Right ventricle myocardium superior (tissue), 1 donor: ENCODE measurements around the gene NCR3LG1. TPM values are rescaled to one million over a fixed set of nuclear protein-coding genes. Genes with fewer than 3 reads are reported as not detected.

Source experiments
- ATAC-seq: fragments of 200-7000 bp; cut with Tn5 transposase; one replicate; pipeline ENCODE4 v1.9.1; 2020; ENCODE audit warnings: mild to moderate bottlenecking; ENCODE audit not compliant: poor library complexity
- DNase-seq: peaks from one replicate; pipeline ENCODE4 v3.0.0-alpha.2; 2020
- intact Hi-C: fragments of 100-400 bp; cut with DNase I; formaldehyde crosslinking; loops from one replicate; pipeline ENCODE4 v1.11.2; 2022
- total RNA-seq: library from RNA; stranded (reverse); fragmentation: NEBNext Ultra II Directional; extraction: Animal tissue kit (Norgen Biotek cat#: 25700); gene quantifications from one replicate; pipeline ENCODE4 v1.2.1, GENCODE V29; 2021
- donor health status: DM: no; HTN: yes; CAD: no; lungs with severe emphysema.

Gene NCR3LG1
- total RNA-seq, 1 donor from 2014 or later, result 0.56 TPM

DNA sequence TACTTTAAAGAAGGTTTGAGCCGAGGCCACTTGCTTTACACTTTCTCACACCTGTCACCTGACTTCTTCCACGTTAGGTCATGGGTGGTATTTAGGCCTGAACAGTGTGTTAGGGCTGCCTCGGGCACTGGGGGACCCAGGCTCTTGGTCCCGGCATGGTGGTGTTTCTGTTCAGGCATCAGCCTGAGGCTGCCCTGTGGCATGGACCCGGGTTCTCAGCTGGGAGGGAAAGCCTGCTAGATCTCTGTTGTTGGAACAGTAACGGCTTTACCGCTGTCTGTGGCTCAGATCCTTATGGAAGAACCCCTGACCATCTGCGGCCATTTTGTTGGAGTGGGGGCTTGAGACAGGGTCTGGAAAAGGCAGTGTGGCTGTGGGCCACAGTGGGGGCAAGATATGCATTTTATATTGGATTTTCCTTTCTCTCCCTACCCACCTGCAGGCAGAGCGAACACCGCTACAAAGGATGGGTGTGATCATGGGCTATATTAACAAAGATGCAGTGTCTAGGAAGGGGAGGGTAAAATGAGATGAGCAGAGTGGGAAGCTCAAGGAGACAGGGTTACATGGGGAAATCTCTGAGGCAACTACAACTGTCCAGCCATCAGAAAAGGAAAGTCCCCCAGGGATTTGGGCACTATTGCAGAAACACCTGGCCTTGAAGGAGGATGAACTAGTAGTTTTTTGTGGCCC is 38.5 kb downstream of the NCR3LG1 start:
- intact Hi-C loops, result no loop called here
- no peak for DNase-seq
- ATAC-seq, result no peak

DNA sequence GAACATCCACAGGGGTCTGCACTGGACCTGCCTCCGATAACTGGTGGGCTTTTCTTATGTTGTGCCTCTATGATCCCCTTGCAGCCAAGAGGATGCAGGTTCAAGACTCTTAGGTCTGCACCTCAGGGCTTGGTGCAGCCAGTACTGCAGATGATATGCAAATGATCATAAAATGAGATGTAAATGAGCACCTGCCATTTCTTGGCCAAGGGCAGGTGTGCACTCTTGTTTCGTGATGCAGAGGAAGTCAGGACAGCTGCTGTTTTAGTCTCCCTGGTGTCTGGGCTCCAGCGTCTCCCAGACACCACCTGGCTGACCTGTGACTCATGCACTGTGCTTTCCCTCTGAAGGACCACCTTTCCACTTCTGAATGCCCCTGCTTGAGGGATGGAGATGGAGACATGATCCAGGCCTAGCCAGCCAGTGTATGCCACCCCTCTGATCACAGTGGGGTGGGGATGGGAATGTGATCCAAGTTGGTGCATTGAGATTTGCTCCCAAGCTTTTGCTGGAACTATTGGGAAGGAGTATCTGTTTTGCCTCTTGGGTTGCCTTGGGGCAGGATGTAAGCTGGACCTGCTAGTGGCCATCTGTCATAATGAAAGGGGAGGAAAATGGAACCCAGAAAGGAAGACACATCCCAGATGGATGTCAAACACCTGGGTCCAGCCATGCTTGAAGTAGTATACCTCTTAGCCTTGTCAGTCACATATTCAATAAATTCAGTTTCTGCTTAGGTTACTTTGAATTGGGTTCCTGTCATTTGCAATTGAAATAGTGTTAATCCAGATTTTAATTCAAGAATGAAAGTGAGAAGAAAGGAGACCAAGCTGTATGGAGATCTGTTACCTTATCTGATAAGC is 40.1 kb downstream of the NCR3LG1 start:
- ATAC-seq, result no peak
- DNase-seq, result no peak
- intact Hi-C loops, result no loop called here

DNA sequence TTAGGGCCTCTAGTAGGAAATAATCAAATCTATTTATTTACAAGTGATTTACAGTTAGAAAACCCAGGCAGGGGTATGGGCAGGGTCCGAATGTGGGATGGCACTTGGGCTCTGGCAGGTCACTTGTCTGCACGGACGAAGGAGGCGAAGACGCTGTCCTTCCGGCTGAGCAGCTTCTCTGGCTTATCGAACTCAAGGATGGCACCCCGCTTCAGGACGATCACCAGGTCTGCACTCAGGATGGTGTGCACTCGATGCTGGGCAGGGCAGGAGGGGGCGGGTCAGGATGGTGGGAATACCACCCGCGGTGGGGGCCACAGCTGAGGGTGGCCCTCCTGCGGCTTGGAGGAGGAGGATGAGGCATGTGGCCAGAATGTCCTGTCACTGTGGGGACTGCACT is 41.3 kb downstream of the NCR3LG1 start:
- DNase-seq (no peak), ATAC-seq (no peak)
- intact Hi-C loops, result no loop called here

DNA sequence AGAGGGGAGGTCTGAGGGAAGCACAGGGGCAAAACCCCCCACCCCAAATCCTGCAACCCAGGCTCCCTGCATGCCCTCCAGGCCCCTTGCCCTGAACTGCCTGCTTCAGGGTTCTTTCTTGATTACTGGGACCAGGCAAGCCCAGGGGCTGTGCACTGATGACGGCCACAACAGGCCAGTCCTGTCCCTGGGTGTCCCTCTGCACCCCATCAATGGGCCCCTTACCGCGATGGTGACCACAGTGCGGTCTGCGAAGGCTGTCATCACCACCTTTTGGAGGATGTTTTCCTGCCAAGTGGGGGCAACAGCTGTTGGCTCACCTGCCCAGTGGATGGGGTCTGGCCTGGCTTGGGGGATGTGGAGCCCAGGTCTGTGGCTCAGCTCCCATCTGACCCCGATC is 41.9 kb downstream of the NCR3LG1 start:
- no peak for DNase-seq
- no peak for ATAC-seq
- intact Hi-C loops, result no loop called here

DNA sequence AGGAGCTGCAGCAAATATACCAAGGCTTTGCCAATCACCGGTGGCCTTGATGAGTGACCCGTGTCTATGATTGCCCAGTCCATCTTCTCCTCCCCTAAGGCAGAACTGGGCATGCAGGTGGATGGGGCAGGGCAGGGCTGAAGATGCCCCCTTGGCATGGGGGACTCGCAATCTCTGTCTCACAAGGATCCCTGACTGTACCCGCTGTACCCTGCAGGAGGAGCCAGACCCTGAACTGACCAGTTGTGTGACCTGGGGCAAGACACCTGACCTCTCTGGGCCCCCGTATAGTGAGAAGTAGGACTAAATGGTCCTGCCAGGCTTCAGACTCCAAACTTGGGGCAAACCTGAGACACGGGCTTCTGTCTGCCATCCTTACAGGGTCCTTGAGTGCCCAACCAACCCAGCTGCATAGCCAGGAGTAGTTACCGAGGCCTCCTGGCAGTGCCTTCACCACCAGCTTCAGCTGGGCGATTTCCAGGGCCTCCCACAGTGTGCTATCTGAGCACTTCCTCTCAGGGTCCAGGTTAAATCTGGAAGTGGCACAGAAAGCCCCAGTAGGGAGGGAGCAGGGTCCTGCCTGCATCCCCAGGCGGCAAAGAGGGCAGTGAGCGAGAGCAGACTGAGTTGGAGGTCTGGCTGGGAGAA is 43.3 kb downstream of the NCR3LG1 start:
- DNase-seq, result no peak
- intact Hi-C loops, result no loop called here
- ATAC-seq, result no peak

DNA sequence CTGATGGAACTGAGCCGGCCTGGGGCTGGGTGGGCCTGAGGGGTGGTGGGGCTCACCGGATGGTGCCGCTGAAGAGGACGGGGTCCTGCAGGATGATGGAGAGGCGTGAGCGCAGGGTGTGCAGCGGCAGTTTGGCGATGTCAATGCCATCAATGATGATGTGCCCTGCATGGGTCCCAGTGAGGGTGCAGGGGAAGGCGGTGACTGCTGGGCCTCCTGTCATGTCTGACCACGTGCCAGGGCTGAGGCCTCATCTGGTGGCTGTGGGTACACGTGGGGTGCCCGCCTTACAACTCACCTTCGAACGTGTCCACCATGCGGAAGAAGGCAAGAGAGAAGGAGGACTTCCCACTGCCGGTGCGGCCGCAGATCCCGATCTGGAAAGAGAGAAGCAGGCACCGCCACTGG is 44.0 kb downstream of the NCR3LG1 start:
- intact Hi-C loops, result no loop called here
- ATAC-seq (no peak), DNase-seq (no peak)

DNA sequence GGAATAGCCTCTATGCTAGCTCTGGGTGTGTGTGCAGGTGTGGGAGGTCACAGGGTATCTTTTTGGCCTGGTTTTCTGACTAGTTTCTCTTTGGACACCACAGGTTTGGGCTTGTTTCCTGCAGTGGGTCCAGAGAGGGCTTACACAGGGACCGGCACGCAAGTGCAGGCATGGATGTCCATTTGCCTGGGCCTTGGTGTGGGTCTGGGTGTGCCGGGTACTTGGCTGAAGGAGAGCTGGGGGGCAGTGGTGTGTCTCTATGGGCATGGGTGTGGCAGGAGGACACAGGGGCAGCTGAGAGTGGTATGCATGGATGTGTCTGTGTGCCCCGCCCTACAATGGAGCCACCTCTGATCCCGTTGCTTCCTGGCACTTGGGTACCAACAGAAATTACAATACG is 44.4 kb downstream of the NCR3LG1 start:
- DNase-seq, result no peak

DNA sequence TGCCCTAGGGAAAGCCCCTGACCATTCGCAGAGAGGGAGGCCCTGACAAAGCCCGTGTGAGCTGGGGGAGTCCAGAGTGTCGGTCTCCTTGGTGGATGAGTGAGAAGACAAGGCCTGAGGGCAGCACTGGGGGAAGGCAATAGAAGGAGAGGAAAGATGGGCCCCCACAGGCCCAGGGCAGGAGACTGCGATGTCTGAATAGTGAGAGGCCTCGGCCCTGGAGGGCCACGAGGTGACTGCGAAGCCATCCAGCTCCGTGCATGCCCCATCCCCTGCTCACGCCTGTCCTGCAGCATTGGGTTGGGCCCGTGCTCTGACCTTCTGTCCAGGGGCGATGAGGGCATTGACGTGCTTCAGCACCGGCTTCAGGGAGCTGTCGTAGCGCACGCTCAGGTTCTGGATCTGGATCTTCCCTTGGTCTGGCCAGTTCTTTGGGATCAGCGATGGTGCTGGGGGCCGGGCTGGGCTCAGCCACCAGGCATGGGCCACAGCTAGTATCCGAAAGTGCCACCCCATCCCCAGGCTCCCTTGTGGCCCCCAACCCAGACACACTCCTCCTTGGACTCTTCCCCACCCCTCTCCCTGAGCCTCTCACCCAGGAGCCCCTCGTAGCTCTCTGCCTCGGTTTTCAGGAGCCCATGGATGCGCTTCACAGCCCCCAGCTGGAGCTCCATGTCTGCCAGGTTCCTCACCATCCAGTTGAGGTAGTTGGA is 45.2 kb downstream of the NCR3LG1 start:
- ATAC-seq (no peak), DNase-seq (no peak)
- intact Hi-C loops, result no loop called here

More for the DNA sequence above, 44.4 kb downstream of the NCR3LG1 start:
- intact Hi-C loops, result no loop called here
- ATAC-seq, result no peak

DNA sequence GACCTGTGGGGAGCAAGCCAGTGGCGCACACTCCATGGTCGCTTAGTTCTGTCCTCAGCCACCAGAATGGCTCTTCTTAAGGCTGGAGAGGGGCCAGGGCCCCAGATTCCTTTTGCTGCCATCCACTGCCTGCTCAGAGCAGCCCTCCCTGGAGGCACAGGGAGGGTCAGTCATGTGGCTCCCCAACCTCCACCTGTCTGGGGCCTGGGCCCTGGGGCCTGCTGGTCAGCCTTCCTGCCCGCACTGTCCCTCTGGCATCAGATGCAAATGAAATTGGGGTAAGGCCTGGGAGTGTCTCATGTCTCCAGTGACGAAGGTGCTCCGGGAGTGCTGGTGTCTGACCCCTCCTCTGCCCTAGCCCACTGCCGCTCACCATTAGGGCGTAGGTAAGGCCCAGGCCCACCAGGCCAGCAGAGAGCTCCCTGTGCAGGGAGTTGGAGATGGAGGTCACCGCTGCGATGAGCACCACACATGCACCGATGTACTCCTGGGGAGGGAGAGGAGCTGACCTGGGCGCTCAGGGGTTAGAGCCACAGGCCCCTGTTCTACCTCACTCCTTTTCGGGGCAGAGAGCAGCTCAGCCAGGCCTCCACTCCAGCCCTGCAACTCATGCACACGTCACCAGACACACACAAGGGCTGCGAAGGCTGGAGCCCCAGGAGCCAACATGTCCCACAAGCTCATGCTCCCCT is 45.9 kb downstream of the NCR3LG1 start:
- no peak for DNase-seq
- ATAC-seq, result no peak
- intact Hi-C loops, result no loop called here

DNA sequence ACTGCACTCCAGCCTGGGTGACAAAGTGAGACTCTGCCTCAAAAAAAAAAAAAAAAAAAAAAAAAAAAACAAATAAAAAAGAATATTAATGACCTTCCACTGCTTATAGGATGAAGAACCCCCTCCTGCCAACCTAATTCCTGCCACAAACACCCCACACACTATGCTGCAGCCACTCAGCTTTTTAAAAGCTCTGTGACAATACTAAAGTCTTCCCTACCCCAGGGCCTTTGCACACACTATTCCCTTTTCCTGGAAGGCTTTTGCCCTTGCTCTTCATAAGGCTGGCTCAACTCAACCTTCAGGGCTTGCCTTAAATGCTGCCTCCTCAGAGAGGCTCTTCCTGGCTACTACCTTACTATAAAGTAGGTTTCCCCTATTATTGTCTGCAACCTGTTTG is 47.6 kb downstream of the NCR3LG1 start:
- intact Hi-C loops, result no loop called here
- ATAC-seq, result no peak
- no peak for DNase-seq

DNA sequence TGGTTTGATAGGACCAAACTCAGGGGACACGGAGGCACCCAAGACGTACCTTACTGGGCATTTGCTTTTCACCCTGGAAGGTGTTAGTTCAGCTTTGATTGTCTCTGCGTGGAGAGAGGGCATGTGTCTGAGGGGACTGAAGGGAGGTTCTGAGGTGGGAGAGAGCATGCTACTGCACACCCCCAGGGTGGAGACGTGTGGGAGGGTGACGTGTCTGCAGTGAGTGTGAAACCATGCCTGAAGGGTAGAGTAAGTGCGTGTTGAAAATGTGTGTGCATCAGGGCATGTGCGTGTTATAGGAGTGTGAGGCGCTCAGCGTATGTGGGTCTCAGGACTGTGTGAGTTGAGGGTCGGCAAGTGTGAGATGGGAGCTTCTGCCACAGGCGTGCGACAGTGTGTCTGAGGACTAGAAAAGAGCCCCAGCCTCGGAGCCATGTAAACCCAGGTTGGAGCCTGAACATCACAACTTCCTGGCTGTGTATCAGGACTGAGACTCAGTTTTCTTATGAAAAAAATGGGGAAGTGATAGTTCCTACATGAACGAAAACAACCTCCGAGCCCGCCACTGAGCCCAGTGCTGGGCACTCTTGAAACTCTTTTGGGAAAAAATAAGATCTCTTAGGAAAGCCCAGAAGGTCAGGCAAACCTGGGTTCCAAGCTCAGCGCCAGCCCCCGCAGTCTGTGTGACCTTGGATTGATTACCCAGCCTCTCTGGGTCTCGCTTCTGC is 48.6 kb downstream of the NCR3LG1 start:
- no peak for ATAC-seq
- intact Hi-C loops, result no loop called here
- no peak for DNase-seq

DNA sequence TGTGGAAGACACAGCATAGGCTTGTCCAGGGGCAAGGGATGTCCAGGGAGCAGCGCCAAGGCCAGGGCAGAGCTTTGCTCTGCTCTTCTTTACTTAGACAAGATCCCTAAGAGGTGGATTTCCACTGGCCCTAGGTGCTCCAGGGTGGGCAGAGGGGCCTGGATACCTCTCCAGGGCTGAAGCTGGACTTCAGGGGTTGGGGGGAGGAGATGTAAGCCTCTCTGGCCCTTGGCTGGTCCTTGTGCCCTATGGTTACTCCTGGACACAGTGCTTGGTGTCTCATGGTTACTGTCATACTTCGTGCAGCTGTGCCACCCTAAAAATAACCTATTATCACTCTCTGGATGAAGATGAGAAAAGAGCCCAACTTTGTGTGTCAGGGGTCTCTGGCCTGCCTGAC is 49.7 kb downstream of the NCR3LG1 start:
- ATAC-seq (no peak), DNase-seq (no peak)
- intact Hi-C loops, result no loop called here

DNA sequence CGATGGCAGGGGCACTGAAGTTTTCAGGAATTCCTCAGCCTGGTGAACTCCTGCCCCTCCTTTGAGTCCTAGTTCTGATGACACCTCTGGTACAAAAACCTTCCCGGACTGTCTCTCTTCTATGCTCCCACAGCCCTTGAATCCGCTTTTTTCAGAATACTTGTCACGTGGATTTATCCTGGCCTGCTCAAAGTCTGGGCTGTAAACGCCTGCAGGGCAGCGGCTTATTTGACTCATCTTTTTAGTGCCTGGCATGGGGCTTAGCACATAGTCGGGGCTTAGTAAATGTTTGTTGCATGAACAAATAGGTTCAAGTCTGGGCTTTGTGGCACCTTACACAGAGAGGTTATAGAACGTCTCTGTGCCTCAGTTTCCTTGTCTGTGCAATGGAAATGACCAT is 50.2 kb downstream of the NCR3LG1 start:
- DNase-seq (no peak), ATAC-seq (no peak)
- intact Hi-C loops, result no loop called here

DNA sequence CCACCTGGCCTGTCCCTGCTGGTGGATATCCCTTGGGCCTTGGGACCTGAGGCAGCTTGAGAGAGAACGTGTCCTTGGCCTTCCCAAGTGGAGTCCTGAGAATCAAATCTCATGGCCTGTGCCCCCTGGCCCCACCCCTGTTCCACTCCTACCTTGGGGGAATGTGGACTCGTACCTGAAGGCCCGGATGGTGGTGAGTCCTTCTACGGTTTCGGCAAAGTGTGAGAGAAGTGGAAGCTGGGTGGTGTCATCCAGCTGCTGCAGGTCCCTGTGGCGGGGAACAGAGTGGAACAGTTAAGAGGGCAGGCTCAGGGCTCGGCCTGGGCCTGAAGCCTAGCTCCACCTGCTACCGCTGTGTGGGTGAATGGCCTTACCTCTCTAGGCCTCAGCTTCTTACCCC is 50.9 kb downstream of the NCR3LG1 start:
- ATAC-seq (no peak), DNase-seq (no peak)
- intact Hi-C loops, result no loop called here

DNA sequence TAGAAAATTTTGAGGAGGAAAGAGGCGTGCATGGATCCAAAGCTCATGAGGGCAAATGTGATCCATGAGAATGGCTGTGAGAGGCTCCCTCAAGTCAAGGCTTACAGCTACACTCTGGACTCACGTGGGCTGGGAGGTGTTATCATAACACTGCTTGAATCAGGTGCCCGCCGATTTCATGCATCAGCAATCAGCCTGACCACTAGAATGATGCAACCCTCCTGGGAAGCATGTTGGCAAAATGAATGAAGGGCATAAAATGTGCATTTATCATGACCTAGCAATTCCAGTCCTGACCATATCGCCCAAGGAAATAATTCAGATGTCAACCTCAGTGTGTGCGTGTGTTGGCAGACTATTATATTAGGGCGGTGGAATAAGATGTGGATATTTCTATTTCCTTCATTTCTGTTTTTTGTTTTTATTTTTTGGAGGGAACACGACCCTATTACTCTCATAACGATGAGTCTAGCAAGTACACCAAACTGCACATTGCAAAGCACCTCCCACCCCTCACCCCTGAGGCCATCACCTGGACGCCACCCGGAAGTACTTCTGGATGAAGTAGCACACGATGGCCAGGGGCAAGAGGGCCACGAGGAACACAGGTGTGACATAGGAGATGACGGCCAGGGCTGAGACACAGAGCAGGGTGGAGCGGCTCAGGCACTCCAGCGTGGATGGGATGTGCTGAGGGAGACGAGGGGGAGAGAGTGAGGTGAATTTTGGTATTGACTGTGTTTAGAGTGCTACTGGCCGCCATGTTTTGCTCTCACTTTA is 52.6 kb downstream of the NCR3LG1 start:
- DNase-seq, result no peak
- intact Hi-C loops, result no loop called here
- ATAC-seq, result no peak

DNA sequence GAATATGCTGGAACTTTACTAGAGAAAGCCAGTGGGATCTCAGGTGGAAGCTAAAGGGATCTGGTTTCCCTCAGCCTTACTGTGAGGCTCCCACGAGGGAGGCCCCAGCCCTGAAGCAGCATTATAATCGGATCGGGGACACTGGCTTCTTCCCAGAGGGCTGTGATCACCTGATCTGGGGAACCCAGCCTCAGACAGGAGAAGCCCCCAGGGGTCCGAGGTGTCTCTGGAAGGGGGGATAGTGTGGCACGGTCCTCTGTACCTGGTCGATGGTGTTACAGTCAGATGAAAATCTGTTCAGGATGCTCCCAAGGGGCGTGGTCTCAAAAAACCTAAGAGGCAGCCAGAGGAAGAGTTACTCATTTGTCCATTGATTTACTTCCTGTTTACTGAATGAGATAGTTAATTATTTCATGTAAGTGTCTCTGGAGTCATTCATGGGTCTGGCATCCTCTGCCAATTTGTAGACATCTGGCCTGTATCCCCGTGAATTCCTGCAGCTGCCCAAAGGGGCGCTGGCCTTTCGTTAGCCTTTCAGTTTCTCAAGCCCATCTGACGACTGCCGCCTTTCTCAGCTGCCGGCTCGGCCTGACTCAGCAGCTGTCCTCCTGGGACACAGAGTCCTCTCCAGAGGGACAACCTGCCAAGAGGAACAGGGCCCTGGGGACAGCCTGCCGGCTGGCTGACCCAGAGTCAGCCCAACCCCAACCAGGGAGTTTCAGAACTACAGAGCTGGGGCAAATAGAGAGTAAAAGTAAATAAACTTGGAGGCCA is 53.8 kb downstream of the NCR3LG1 start:
- intact Hi-C loops, result no loop called here
- peak; percentile 86 for DNase-seq
- peak; percentile 97 for ATAC-seq
